Activated T-helper 1 cell treated with anti-CD3 and anti-CD28 coated beads, Interleukin-2, amount 50 U/mL, for 16 hours (primary cell): ENCODE data around the gene SLAMF6.

Experiments
- DNase-seq, 2 donors: peaks; one replicate each; pipeline ENCODE4 v3.0.0-alpha.2; 2020; ENCODE audit warnings: low read depth in 1 of 2, low spot score in 1 of 2

The SLAMF6 gene

GRCh38 chr1:160437432-160438316 is 85.4 kb downstream of the SLAMF6 start:
- no peak for DNase-seq

- no peak for DNase-seq
These were observed 86.1 kb downstream of the SLAMF6 start for GRCh38 chr1:160436966-160437365.
